ENCODE results near the gene THAP7.
A peak's percentile ranks its signal among the peaks of the same experiment; 100 is the strongest.
"Not testable (repeated sequence)": the region's sequence is repeated elsewhere in the genome, so short reads cannot be mapped to it uniquely, and the experiment has no call there.

The THAP7 gene

GRCh38 chr22:21001601-21002325 is at the start of gene THAP7:
TSS of gene THAP7 (minus strand) at chr22:21002118. CDS start at chr22:21001911, 207 bp downstream.
- peak; percentile 97 for DNase-seq

- no peak for DNase-seq
Observed at GRCh38 chr22:21051145-21051830, 49.4 kb upstream of the THAP7 start.

- not testable (repeated sequence) for DNase-seq
Observed at GRCh38 chr22:21048965-21049364, 47.0 kb upstream of the THAP7 start.

DNA sequence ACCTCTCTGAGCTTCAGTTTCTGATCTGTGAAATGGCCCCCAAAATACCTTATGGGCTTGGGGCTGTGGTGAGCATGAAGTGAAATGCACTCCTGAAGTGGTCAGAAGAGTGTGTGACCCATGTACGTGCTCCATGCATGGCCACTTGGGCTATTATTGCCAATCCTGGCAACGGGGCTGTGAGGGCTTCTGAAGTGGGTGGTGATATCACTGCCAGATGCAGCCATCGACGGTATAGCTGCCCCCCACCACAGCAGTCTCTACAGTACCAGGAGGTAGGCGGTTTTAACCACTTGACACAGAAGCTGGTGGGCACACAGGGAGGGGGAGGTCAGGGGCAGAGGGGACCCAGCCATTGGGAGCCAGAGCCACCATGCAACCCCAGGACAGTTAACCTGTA is 46.5 kb upstream of the THAP7 start:
- not testable (repeated sequence) for DNase-seq

DNA sequence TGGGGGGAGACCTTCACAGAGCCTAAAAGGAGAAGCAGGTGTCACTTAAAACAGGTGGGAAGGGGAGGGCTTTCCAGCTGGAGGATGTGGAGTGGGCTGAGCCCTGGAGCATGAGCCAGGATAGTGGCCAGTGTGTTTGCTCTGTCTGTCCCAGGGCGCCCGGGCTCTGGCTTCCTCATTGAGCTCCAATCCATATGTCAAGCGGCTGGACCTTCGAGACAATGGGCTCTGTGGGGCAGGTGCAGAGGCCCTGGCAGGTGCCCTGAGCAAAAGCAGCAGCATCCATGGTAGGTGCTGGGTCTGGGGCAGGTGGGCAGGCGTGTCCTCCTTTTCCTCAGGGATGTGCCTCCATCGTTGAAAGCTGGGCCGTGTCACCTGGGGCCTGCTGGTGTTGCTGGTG is 45.8 kb upstream of the THAP7 start:
- no peak for DNase-seq

DNA sequence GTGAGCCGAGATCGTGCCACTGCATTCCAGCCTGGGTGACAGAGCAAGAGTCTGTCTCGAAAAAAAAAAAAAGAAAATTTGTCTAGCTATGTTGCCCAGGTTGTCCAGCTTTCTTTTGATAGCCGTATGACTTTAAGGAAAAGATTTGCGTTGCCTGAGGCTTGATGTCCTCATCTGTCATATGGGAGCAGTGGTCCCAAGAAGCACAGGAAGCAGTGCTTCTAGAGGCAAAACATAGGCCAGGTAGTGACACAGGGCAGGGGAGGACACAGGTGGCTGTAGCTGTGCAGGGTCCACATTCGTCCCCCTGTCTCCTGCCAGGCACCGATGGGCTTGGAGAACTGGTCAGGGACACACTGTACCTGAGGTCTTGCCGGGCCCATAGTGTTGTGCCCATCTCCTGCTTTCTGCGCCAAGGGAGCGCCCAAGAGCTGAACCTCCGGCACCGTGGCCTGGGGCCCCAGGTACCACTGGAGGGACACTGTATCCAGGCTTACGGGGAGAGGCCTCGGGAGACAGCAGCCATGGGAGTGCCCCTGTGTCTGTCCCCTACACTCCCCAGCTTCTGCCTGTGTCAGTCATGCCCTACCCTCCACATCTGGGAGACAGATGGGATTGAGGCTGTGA is 45.2 kb upstream of the THAP7 start:
- DNase-seq, result no peak

- peak; percentile 72 for DNase-seq
Observed at GRCh38 chr22:21045585-21046294, 43.8 kb upstream of the THAP7 start, which contains the start of gene LRRC74B. TSS of gene LRRC74B (plus strand) at chr22:21045946. CDS start at chr22:21045987, 41 bp downstream.

DNA sequence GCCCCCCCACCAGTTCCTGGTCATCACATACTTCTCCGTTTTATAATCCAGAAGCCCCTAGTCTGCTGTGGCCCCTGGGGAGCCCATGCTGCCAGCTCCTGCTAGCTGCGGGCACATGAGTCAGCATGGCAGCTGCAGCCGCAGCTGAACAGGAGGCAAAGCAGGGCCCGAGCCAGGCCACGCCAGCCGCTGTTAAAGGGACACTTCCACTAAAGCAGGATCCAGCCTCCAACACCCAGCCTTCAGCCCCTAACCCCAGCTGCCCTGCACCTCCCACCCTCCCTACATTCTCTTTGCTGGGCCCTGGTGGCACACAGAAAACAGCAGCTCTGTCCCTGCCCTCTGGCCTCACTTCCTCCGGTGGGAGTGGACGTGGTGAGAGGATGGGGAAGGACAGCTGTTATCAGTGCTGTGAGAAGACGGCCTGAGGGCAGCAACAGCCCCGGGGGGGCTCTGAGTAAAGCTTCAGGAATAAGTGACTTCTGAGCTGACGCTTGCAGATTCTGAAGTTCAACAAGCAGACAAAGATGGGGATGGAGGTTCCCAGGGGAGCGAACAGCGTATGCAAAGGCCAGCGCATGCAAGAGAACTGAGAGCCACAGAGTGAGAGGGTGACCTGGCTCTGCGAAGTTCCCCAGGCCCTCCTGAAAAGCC is 43.1 kb upstream of the THAP7 start:
- peak; percentile 5 for DNase-seq

DNA sequence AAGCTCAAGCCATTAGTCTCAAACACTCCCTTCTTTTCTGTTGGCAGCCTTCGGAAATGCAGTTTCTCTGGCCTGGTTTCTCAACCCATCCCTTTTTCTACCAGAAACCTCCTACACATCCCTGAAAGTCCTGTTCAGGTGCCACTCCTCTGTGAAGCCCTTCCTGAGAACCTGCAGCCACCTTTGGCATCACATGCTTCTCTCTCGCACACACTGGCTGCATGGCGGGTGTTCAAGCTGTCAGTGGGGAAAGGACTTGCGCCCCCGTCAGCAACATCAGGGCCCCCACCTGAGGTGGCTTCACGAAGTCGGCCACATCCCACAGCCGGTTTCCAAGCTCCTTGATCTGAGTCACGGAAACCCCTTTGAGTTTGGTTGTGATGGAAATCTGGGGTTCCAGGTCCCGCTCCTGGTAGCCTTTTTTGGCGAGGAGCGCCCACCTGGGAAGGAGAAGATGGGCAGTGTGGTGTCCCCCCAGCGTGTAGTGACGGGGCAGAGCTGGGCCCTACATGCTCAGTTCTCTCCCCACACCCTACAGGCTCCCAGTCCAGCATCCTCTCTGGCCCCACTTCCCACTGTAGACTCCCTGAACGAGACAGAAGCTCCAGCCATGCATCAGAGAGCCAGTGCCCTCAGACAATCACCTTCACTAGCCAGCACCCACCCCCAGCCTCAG is 42.1 kb upstream of the THAP7 start:
- no peak for DNase-seq

- DNase-seq, result no peak
Observed at GRCh38 chr22:21042978-21043859, 41.3 kb upstream of the THAP7 start.

DNA sequence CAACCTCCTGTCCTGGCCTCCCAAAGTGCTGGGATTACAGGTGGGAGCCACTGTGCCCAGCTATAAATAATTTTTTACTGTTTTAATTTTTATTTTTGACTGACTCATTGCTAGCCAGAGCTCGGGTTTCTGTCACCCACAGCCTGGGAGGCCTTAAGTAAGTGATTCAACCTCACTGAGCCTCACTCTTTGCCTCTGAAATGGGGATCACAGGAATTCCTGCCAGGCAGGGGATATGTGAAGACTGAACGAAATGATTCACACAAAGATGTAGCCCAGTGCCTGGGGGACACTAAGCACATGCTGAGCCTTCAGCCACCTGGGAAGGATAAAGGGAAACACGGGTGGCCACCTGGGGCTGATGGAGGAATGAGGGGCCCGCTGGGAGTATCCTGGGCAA is 40.0 kb upstream of the THAP7 start:
- no peak for DNase-seq

DNA sequence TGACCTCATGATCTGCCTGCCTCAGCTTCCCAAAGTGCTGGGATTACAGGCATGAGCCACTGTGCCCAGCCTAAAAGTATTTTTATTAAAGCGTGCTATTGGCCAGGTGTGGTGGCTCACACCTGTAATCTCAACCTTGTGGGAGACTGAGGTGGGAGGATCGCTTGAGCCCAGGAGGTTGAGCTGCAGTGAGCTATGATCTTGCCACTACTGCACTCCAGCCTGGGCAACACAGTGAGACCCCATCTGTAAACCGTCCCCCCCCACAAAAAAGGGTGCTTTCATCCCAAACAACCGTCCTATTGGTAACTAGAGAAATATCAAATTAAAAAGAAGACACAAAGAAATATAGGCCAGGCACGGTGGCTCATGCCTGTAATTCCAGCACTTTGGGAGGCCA is 37.2 kb upstream of the THAP7 start:
- not testable (repeated sequence) for DNase-seq

- no peak for DNase-seq
Observed at GRCh38 chr22:21038405-21038804, 36.5 kb upstream of the THAP7 start.

DNA sequence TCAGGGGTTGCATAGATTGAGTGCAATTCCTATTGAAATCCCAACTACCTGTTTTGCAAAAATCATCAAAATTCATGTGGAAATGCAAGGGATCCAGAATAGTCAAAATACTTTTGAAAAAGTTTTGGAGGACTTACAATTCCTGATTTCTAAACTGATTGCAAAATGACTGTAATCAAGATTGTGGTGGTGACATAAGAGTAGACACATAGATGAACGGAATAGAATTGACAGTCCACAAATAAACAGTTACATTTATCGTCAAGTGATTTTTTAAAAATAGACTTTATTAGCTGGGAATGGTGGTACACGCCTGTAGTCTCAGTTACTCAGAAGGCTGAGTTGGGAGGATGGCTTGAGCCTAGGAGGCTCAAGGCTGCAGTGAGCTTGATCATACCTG is 33.1 kb upstream of the THAP7 start:
- DNase-seq, result no peak

- no peak for DNase-seq
Observed at GRCh38 chr22:21033895-21034294, 32.0 kb upstream of the THAP7 start.

DNA sequence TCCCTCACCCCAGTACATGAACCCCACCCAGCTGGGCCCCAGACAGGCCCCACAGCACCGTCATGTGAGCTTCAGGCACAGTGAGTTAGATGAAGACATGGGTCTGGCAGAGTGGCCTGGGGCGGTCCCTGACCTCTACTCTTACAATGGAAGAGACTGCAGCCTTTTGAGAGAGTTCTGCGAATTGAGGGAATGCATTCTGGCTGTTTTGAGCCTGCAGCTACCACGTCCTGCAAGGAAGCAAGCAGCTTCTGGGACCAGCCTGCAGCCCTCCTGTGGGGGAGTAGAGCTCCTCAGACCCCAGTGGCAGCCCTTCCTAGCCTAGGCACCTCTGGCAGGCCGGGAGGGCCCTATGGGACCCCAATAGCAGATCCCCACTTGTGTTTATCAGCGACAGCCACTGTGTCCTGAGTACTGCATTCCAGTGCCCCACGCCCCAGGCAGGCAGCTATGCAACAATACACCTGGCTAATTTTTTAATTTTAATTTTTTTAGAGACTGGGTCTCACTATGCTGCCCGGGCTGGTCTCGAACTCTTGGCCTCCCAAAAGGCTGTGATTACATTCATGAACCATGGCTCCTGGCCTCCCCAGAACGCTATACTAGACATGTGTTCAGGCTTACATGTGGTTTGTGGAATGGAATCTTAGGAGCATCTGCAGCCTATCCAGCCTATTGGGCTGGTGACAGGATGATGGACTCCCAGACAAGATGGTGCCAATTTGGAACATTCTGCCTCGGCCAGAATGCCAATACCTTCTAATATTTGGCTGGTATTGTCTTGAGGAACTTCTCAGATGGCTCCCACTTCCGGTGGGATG is 31.2 kb upstream of the THAP7 start:
- no peak for DNase-seq

- no peak for DNase-seq
Observed at GRCh38 chr22:21032037-21032867, 30.3 kb upstream of the THAP7 start, which contains the start of gene SLC7A4. TSS of gene SLC7A4 (minus strand) at chr22:21032561. CDS start at chr22:21031812, 749 bp downstream.

- DNase-seq, result no peak
Observed at GRCh38 chr22:21031545-21032036, 29.7 kb upstream of the THAP7 start.

Measured in activated naive CD4-positive, alpha-beta T cell treated with Interleukin-2 at 50 U/mL for 16 hours (primary cell).